ENCODE measurements around the gene SLFN12L. TPM values are rescaled to one million over a fixed set of nuclear protein-coding genes. Genes with fewer than 3 reads are reported as not detected.

Gene SLFN12L
- total RNA-seq, 1 donor = 0.36 TPM

DNA sequence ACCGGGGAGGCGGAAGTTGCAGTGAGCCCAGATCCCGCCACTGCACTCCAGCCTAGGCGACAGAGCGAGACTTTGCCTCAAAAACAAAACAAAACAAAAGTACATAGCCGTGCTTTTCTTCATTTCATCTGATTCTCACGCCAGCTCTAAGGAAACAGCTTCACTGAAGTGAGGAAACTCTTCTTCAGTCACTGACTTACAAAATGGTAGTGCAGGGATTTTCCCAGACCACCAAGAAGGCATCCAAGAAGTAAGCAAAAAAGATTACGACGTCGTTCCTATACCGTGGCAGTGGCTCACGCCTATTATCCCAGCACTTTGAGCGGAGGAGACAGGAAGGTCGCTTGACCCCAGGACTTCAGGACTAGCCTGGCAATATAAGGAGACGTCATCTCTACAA, 48.5 kb downstream of the SLFN12L start:
- Histone ChIP-seq H4K20me1 (ENCODE audit: insufficient read depth, low read length) (no peaks in the 10 kb centered on the region), H3K79me2 (ENCODE audit: insufficient read depth, low read length) (no peaks in the 10 kb centered on the region), H3K9me3 (ENCODE audit: low read depth, low read length) (peaks cover 3% of the 10 kb centered on the region), H3K4me2 (ENCODE audit: insufficient read depth, low read length) (no peak overlapping the region), H3K27ac (ENCODE audit: low read depth, low read length) (no peak overlapping the region), H3K27me3 (ENCODE audit: insufficient read depth, low read length) (peaks cover 72% of the 10 kb centered on the region), H3K4me3 (ENCODE audit: insufficient read depth, low read length) (no peak overlapping the region), H2AFZ (ENCODE audit: low read length) (no peak overlapping the region), H3K36me3 (ENCODE audit: insufficient read depth, low read length) (no peaks in the 10 kb centered on the region), H3K4me1 (ENCODE audit: insufficient read depth, low read length) (peaks cover 3% of the 10 kb centered on the region)
- TF ChIP-seq, protein P1, sequence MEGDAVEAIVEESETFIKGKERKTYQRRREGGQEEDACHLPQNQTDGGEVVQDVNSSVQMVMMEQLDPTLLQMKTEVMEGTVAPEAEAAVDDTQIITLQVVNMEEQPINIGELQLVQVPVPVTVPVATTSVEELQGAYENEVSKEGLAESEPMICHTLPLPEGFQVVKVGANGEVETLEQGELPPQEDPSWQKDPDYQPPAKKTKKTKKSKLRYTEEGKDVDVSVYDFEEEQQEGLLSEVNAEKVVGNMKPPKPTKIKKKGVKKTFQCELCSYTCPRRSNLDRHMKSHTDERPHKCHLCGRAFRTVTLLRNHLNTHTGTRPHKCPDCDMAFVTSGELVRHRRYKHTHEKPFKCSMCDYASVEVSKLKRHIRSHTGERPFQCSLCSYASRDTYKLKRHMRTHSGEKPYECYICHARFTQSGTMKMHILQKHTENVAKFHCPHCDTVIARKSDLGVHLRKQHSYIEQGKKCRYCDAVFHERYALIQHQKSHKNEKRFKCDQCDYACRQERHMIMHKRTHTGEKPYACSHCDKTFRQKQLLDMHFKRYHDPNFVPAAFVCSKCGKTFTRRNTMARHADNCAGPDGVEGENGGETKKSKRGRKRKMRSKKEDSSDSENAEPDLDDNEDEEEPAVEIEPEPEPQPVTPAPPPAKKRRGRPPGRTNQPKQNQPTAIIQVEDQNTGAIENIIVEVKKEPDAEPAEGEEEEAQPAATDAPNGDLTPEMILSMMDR (IDR thresholded peaks at IDR 0.05; ENCODE audit: extremely low read depth, low read depth, low read length) = no peak
- DNase-seq (ENCODE audit: insufficient read length, low spot score, missing footprints) = no peak

DNA sequence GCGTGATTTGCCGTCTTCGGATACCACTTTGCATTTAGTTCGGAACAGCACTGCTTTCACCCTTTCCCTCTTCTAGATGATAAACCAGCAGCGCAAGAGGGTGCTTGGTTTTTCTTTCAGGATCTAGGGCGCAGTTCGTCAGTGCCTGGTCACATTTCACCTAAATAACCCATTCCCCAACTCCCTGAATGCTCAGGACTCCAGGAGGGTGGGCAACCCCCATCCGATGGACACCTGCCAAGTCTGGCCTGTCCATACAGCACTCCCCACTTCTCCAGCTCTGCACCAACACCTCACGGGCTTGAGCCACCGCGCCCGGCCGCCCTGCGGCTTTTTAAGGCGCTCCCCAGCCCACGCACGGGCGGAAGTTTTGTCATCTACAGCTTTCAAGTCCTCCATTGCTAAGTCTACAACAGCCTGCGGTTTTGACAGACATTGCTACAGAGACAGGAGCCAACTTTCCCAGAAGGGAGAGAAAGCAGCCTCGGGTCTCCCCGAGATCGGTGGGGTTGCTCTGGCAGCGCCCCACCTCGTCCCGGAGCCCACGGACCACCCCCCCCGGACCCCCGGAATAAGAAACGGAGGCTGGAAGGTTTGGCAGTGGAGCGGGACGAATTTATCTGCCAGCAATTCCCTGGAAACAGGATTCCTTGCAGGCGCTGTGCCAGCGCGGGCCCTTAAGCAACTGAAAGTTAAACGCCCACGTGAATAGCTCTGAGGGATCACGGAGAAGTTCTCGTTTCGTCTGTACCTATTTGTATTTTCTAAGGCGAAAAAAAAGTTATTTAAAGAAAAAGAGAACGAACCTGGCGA, 50.4 kb downstream of the SLFN12L start:
- Histone ChIP-seq H3K36me3 (ENCODE audit: insufficient read depth, low read length) (no peaks in the 10 kb centered on the region), H3K27ac (ENCODE audit: low read depth, low read length) (no peak overlapping the region), H3K4me1 (ENCODE audit: insufficient read depth, low read length) (peaks cover 3% of the 10 kb centered on the region), H3K4me3 (ENCODE audit: insufficient read depth, low read length) (peak overlapping the region; percentile 69), H2AFZ (ENCODE audit: low read length) (peak overlapping the region; percentile 77), H3K4me2 (ENCODE audit: insufficient read depth, low read length) (peak overlapping the region; percentile 89), H4K20me1 (ENCODE audit: insufficient read depth, low read length) (no peaks in the 10 kb centered on the region), H3K9me3 (ENCODE audit: low read depth, low read length) (peaks cover 3% of the 10 kb centered on the region), H3K79me2 (ENCODE audit: insufficient read depth, low read length) (no peaks in the 10 kb centered on the region), H3K27me3 (ENCODE audit: insufficient read depth, low read length) (peaks cover 60% of the 10 kb centered on the region)
- DNase-seq (ENCODE audit: insufficient read length, low spot score, missing footprints) = peak; percentile 97
- TF ChIP-seq, protein P1 (IDR thresholded peaks at IDR 0.05; ENCODE audit: extremely low read depth, low read depth, low read length) = no peak

DNA sequence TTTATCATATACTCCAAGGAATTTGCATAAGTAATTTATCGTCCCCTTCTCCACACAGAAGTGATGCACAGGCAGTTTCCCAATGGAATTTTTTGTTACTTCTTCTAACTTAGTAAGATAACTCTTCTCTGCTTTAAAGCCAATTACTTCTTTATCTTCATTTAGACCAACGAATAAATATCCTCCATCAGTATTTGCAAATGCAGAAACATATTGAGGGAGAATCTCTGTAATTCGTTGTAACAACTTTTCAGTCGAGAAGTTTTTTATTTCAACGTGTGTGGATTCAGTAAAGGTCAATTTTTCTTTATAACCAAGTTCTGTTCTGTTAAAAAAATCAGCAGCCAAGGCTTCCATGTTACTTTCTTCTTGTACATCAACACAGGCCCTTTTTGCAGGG, 58.2 kb downstream of the SLFN12L start:
- TF ChIP-seq, protein P1 (IDR thresholded peaks at IDR 0.05; ENCODE audit: extremely low read depth, low read depth, low read length) = no peak
- Histone ChIP-seq H3K4me2 (ENCODE audit: insufficient read depth, low read length) (no peak overlapping the region), H3K36me3 (ENCODE audit: insufficient read depth, low read length) (no peaks in the 10 kb centered on the region), H4K20me1 (ENCODE audit: insufficient read depth, low read length) (no peaks in the 10 kb centered on the region), H3K27ac (ENCODE audit: low read depth, low read length) (no peak overlapping the region), H3K4me1 (ENCODE audit: insufficient read depth, low read length) (no peaks in the 10 kb centered on the region), H2AFZ (ENCODE audit: low read length) (no peak overlapping the region), H3K27me3 (ENCODE audit: insufficient read depth, low read length) (peaks cover 14% of the 10 kb centered on the region), H3K4me3 (ENCODE audit: insufficient read depth, low read length) (no peak overlapping the region), H3K79me2 (ENCODE audit: insufficient read depth, low read length) (no peaks in the 10 kb centered on the region), H3K9me3 (ENCODE audit: low read depth, low read length) (no peaks in the 10 kb centered on the region)
- no peak for DNase-seq (ENCODE audit: insufficient read length, low spot score, missing footprints)

DNA sequence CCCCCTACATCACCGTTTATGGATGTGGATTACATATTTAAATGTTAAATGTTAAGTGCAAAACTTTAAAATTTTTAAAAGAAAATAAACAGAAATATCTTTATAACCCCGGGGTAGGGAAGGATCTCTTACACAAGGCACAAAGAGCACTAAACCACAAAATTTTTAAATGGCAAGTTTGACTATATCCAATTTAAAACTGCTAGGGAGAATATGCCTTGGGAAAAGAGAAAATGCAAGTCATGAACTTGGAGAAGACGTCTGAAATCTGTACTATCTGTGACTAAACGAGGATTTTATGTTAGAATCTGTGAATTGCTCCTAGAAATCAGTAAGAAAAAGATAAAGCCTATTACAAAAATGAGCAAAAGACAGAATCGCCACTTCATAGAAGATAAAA, 60.2 kb downstream of the SLFN12L start:
- no peaks in the 10 kb centered on the region for H4K20me1 ChIP-seq (ENCODE audit: insufficient read depth, low read length)
- peaks cover 14% of the 10 kb centered on the region for H3K27me3 ChIP-seq (ENCODE audit: insufficient read depth, low read length)
- TF ChIP-seq, protein P1 (IDR thresholded peaks at IDR 0.05; ENCODE audit: extremely low read depth, low read depth, low read length) = no peak
- no peaks in the 10 kb centered on the region for H3K36me3 ChIP-seq (ENCODE audit: insufficient read depth, low read length)
- no peaks in the 10 kb centered on the region for H3K9me3 ChIP-seq (ENCODE audit: low read depth, low read length)
- no peak for DNase-seq (ENCODE audit: insufficient read length, low spot score, missing footprints)
- no peak overlapping the region for H3K27ac ChIP-seq (ENCODE audit: low read depth, low read length)
- H3K4me2 ChIP-seq (ENCODE audit: insufficient read depth, low read length) = no peak overlapping the region
- H3K4me3 ChIP-seq (ENCODE audit: insufficient read depth, low read length) = no peak overlapping the region
- no peaks in the 10 kb centered on the region for H3K79me2 ChIP-seq (ENCODE audit: insufficient read depth, low read length)
- H3K4me1 ChIP-seq (ENCODE audit: insufficient read depth, low read length) = no peaks in the 10 kb centered on the region
- H2AFZ ChIP-seq (ENCODE audit: low read length) = no peak overlapping the region

All from osteoblast (primary cell).